ENCODE data around the gene RSAD2.

- TF ChIP-seq EZH2 (IDR thresholded peaks at IDR 0.05) (no peak), POLR2AphosphoS5 (IDR thresholded peaks at IDR 0.05; ENCODE audit: borderline replicate concordance, low read depth, low read length) (no peak), FOXP2 (optimal IDR thresholded peaks at IDR 0.05; ENCODE audit: control extremely low read depth, extremely low read length, insufficient read depth) (no peak)
Measured at GRCh38 chr2:6939071-6939470, 61.5 kb downstream of the RSAD2 start.
